ENCODE data around the gene DLGAP1.

DNA sequence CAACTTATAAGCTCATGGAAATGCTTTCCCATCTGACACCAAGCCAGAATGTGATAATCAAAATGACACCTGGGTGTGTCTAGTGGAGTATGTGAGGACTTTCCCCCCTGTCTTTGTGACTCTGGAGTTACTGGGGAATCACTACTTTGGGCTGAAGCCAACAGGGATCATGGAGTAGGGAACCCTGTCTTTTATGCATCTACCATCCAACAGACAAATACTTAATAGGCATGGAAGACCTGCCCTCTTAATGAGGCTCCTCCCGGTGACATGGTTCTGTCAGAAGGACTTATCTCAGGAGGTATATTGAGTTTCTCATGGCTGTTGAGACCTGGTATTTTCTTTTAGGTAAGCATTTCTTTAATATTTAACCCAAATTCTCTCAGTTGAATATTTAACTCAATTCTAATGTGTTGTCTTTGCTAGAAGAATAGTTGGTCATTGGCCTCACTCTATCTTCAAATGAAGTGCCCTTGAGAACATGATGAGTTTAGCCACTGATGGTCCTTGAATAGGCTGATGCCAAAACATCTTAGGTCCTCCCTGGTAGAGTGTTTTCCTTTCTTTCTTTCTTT is 963.0 kb downstream of the DLGAP1 start:
- TF ChIP-seq POLR2A (IDR thresholded peaks at IDR 0.05), result no peak
- TF ChIP-seq, protein P1, sequence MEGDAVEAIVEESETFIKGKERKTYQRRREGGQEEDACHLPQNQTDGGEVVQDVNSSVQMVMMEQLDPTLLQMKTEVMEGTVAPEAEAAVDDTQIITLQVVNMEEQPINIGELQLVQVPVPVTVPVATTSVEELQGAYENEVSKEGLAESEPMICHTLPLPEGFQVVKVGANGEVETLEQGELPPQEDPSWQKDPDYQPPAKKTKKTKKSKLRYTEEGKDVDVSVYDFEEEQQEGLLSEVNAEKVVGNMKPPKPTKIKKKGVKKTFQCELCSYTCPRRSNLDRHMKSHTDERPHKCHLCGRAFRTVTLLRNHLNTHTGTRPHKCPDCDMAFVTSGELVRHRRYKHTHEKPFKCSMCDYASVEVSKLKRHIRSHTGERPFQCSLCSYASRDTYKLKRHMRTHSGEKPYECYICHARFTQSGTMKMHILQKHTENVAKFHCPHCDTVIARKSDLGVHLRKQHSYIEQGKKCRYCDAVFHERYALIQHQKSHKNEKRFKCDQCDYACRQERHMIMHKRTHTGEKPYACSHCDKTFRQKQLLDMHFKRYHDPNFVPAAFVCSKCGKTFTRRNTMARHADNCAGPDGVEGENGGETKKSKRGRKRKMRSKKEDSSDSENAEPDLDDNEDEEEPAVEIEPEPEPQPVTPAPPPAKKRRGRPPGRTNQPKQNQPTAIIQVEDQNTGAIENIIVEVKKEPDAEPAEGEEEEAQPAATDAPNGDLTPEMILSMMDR (IDR thresholded peaks at IDR 0.05), result no peak

Data from right lobe of liver (tissue), 4 donors.